GM12878 (cell line): Measurements from ENCODE around the gene SLC35E1. TPM values are rescaled to one million over a fixed set of nuclear protein-coding genes. Genes with fewer than 3 reads are reported as not detected.

Experiments
- ATAC-seq: fragments of 200-7000 bp; cut with Tn5 transposase; 3 replicates; pipeline ENCODE4 v1.9.1; 2020; ENCODE audit warnings: mild to moderate bottlenecking, moderate library complexity
- BruUV-seq: library from RNA; stranded (reverse); fragments of 400-500 nt; replicated peaks from 2 replicates; lab custom pipeline; 2021; lab: Mats Ljungman, UMichigan
- CTCF ChIA-PET: fragments of 300-600 bp; sonication (Branson Sonifier 250); formaldehyde crosslinking; extraction: SDS; loops from one replicate; lab custom pipeline; 2021; ENCODE audit warnings: inconsistent platforms; lab: Yijun Ruan, JAX
- POLR2A ChIA-PET: fragments of 350-600 bp; formaldehyde crosslinking; extraction: SDS; loops from one replicate; lab custom pipeline; 2021; ENCODE audit warnings: inconsistent platforms; lab: Charles Lee
- RAD21 ChIA-PET: fragments of 300-600 bp; sonication (Branson Sonifier 250); formaldehyde crosslinking; loops from one replicate; lab custom pipeline; 2023; ENCODE audit warnings: antibody characterized with exemption; ENCODE audit not compliant: unreplicated experiment; lab: Charles Lee
- SMC1A ChIA-PET: fragments of 300-600 bp; sonication (Branson Sonifier 250); formaldehyde crosslinking; loops from one replicate; lab custom pipeline; 2023; ENCODE audit not compliant: unreplicated experiment, uncharacterized antibody; lab: Charles Lee
- DNase-seq: peaks from one replicate; pipeline ENCODE4 v3.0.0-alpha.2; 2011; ENCODE audit warnings: low read depth, low spot score
- FAIRE-seq: peaks from 3 replicates; lab custom pipeline; 2011; peaks lifted over from hg19 to GRCh38; lab: Jason Lieb, UNC
- H2AFZ ChIP-seq: 2 replicates; pipeline ENCODE4 v1.6.0; 2011; ENCODE audit warnings: low read depth, low read length, control low read depth; ENCODE audit not compliant: control insufficient read depth
- H3K27ac ChIP-seq: 2 replicates; pipeline ENCODE4 v1.5.1; 2011; ENCODE audit warnings: control low read depth; ENCODE audit not compliant: control insufficient read depth, insufficient read depth
- H3K27me3 ChIP-seq, 2 experiments: replicated peaks in 1 of 2; 2 replicates each; pipeline versions ENCODE4 v1.6.0 to v1.6.1; 2011; ENCODE audit warnings: low read length in 1 of 2; ENCODE audit not compliant: control insufficient read depth in 2 of 2, insufficient read depth in 2 of 2
- H3K36me3 ChIP-seq, 2 experiments: 2 replicates each; pipeline ENCODE4 v1.5.1; 2011; ENCODE audit warnings: low read length in 1 of 2; ENCODE audit not compliant: control insufficient read depth in 2 of 2, insufficient read depth in 2 of 2
- H3K4me1 ChIP-seq: 2 replicates; pipeline ENCODE4 v1.6.1; 2011; ENCODE audit warnings: mild to moderate bottlenecking, low read length, moderate library complexity, mixed read lengths; ENCODE audit not compliant: control insufficient read depth, insufficient read depth
- H3K4me2 ChIP-seq: 2 replicates; pipeline ENCODE4 v1.6.0; 2011; ENCODE audit warnings: control low read depth; ENCODE audit not compliant: control insufficient read depth, insufficient read depth
- H3K4me3 ChIP-seq: fragments of 200-600 bp; sonication (generic); 2 replicates; pipeline ENCODE4 v1.5.1; 2016
- H3K79me2 ChIP-seq: 2 replicates; pipeline ENCODE4 v1.6.0; 2011; ENCODE audit warnings: low read length; ENCODE audit not compliant: control insufficient read depth, insufficient read depth
- H3K9ac ChIP-seq: 2 replicates; pipeline ENCODE4 v1.8.0; 2011; ENCODE audit warnings: low read length, control low read depth, mixed read lengths; ENCODE audit not compliant: control insufficient read depth, insufficient read depth
- H3K9me3 ChIP-seq: replicated peaks from 3 replicates; pipeline ENCODE4 v1.5.1; 2011; ENCODE audit warnings: mild to moderate bottlenecking, low read length; ENCODE audit not compliant: control insufficient read depth, insufficient read depth
- H4K20me1 ChIP-seq: 2 replicates; pipeline ENCODE4 v1.6.0; 2011; ENCODE audit not compliant: control insufficient read depth, insufficient read depth
- CREM ChIP-seq: IDR thresholded peaks from 2 replicates; pipeline ENCODE4 v1.6.1; 2014; ENCODE audit warnings: antibody characterized with exemption, low read depth
- IRF4 ChIP-seq: IDR thresholded peaks from 2 replicates; pipeline ENCODE4 v1.6.1; 2011; ENCODE audit warnings: low read depth, low read length
- MTA2 ChIP-seq: fragments of 450-650 bp; IDR thresholded peaks from 2 replicates; pipeline ENCODE4 v1.6.1; 2016; ENCODE audit warnings: low read depth, mild to moderate bottlenecking, moderate library complexity
- SMAD5 ChIP-seq: IDR thresholded peaks from 2 replicates; pipeline ENCODE4 v1.6.1; 2016; ENCODE audit warnings: antibody characterized with exemption, low read depth
- SMC3 ChIP-seq: IDR thresholded peaks from 2 replicates; pipeline ENCODE4 v1.6.1; 2011; ENCODE audit warnings: low read length, improper control_type of control experiment, borderline replicate concordance
- SREBF2 ChIP-seq: IDR thresholded peaks from 2 replicates; pipeline ENCODE4 v1.6.1; 2012; ENCODE audit warnings: mild to moderate bottlenecking, low read length
- STAT1 ChIP-seq: fragments of 450-650 bp; conservative IDR thresholded peaks from 2 replicates; pipeline ENCODE4 v1.6.1; 2014; ENCODE audit warnings: antibody characterized with exemption, mild to moderate bottlenecking
- WGBS: methylation state at CpG from one replicate; pipeline ENCODE4 v1.1.6; 2016; ENCODE audit warnings: low lambda C conversion rate; ENCODE audit not compliant: insufficient replicate concordance, insufficient coverage; ENCODE audit errors: missing lambda C conversion rate; 5-methylcytosine and 5-hydroxymethylcytosine counted together
- in situ Hi-C: fragments of 300-500 bp; cut with MboI; formaldehyde crosslinking; loops from 9 replicates; pipeline ENCODE4 v1.14.3; 2018; ENCODE audit warnings: mixed read lengths
- intact Hi-C: fragments of 100-400 bp; cut with micrococcal nuclease; formaldehyde crosslinking; loops from one replicate; pipeline ENCODE4 v1.14.2; 2022; ENCODE audit not compliant: unreplicated experiment
- polyA plus RNA-seq, 11 experiments: library from polyadenylated mRNA; depleted of rRNA in 4 of 11; unstranded in 6 of 11; stranded (reverse) in 5 of 11; fragments of >200 nt; fragmentation: Nextera tagmentation in 4 of 11; fragmentation: Illumina TruSeq in 1 of 11; extraction: Ambion mirVana in 4 of 11; extraction: Trizol in 1 of 11; gene quantifications; 1 replicate in 1 of 11; 2 replicates in 10 of 11; pipeline versions ENCODE4 v1.2.1 to v1.2.3, GENCODE V29; 2011 to 2016; ENCODE audit warnings: inconsistent platforms in 2 of 11, missing spikeins in 2 of 11, low read depth in 1 of 11
- total RNA-seq, 4 experiments: library from RNA; depleted of rRNA in 3 of 4; stranded (reverse); fragments of >200 nt in 3 of 4; fragmentation: Illumina TruSeq in 1 of 4; extraction: Trizol in 1 of 4; gene quantifications; 2 replicates each; pipeline versions ENCODE4 v1.2.1 to v1.2.3, GENCODE V29; 2013 to 2021
- TF ChIP-seq, protein P1 (sequence below): fragments of 450-650 bp; formaldehyde crosslinking; IDR thresholded peaks from 2 replicates; pipeline ENCODE4 v1.5.0; 2022; ENCODE audit warnings: mild to moderate bottlenecking, missing genetic modification characterization
- TF ChIP-seq, protein P2 (sequence below): fragments of 450-650 bp; IDR thresholded peaks from 2 replicates; pipeline ENCODE4 v1.6.1; 2014; ENCODE audit warnings: mild to moderate bottlenecking
- TF ChIP-seq, protein P3 (sequence below): fragments of 450-650 bp; IDR thresholded peaks from 2 replicates; pipeline ENCODE4 v1.6.1; 2017; ENCODE audit warnings: mild to moderate bottlenecking, moderate library complexity

The SLC35E1 gene
- total and polyA plus RNA-seq, 10 of the 15 experiments (the other 5 are each of a cell fraction or from before 2014, with no cell fraction given) = 11.3 to 37.7 (median 22.1) TPM

GRCh38 chr19:16585094-16585801 is 13.0 kb upstream of the SLC35E1 start (continued):
- TF ChIP-seq, protein P1, sequence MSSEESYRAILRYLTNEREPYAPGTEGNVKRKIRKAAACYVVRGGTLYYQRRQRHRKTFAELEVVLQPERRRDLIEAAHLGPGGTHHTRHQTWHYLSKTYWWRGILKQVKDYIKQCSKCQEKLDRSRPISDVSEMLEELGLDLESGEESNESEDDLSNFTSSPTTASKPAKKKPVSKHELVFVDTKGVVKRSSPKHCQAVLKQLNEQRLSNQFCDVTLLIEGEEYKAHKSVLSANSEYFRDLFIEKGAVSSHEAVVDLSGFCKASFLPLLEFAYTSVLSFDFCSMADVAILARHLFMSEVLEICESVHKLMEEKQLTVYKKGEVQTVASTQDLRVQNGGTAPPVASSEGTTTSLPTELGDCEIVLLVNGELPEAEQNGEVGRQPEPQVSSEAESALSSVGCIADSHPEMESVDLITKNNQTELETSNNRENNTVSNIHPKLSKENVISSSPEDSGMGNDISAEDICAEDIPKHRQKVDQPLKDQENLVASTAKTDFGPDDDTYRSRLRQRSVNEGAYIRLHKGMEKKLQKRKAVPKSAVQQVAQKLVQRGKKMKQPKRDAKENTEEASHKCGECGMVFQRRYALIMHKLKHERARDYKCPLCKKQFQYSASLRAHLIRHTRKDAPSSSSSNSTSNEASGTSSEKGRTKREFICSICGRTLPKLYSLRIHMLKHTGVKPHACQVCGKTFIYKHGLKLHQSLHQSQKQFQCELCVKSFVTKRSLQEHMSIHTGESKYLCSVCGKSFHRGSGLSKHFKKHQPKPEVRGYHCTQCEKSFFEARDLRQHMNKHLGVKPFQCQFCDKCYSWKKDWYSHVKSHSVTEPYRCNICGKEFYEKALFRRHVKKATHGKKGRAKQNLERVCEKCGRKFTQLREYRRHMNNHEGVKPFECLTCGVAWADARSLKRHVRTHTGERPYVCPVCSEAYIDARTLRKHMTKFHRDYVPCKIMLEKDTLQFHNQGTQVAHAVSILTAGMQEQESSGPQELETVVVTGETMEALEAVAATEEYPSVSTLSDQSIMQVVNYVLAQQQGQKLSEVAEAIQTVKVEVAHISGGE (CRISPR knock-in tag) = peak; percentile 24; the same call in 1 of the 2 replicates
- TF ChIP-seq SMAD5 = peak; percentile 48; the same call in 1 of the 2 replicates

DNA sequence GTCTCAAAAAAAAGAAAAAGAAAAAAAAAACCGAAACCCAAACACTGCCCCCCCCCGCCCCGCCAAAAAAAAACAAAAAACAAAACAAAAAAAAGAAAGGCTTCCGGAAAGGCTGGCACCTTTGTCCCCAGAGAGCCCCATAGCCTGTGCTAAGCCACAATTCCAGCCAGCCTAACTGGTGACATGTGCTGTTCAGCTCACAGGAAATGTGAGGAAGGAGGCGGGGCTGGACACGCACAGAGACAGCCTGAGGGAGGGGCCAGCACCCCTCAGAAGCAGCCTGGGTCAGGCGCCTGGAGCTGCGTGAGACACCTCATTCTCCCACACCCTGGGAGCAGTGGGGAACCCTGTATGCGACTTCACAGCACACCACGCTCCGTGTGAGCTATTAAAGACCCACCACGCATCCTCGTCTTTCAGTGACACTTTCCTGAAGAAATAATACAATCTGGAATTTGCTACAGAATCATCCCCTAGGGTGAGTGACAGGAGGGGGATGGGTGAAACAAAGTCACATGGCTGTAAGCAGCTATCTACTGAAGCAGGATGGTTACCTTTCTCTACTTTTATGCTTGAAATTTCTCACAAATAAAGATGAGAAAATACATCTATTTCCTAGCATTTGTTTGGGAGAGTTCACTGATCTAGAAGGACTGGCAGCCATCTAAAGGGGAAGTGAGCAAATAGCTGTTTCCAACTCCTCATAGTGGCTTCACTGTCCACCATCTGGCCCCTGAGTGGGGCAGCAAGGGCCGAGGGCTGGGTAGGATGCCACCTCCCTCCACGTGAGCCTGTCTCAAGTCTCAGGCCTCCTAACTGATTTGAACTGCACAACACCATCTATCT is 12.3 kb upstream of the SLC35E1 start:
- SMC1A ChIA-PET = interaction anchor here (0.7 to 10.9 kb wide), 19 partner anchors 9 to 493 kb away, joined by 3 to 164 read pairs (median 5); partner anchors contain the start of genes MED26, SLC35E1 and SMIM7
- Histone ChIP-seq H3K9ac (peak overlapping the region; percentile 99), H3K36me3 (peaks cover 9% of the 10 kb centered on the region in 2 experiments; a peak in 3 of 4 replicates), H3K4me1 (peaks cover 52% of the 10 kb centered on the region), H2AFZ (no peak overlapping the region), H3K4me3 (peak overlapping the region; percentile 79), H4K20me1 (no peaks in the 10 kb centered on the region), H3K27ac (peak overlapping the region; percentile 99), H3K4me2 (peak overlapping the region; percentile 100), H3K9me3 (no peaks in the 10 kb centered on the region), H3K27me3 (no peaks in the 10 kb centered on the region), H3K79me2 (peaks cover 96% of the 10 kb centered on the region)
- TSS peak; percentile 93 for BruUV-seq
- in situ Hi-C loops = loop anchor here (5.0 to 25.0 kb wide), 2 partner anchors 43 to 1997 kb away; partner anchors contain the start of genes CLEC17A and MED26
- WGBS = 1% methylated on average over 15 of the region's 15 CpGs
- POLR2A ChIA-PET = interaction anchor here (0.6 to 13.1 kb wide), 24 partner anchors 9 to 1521 kb away, joined by 3 to 220 read pairs (median 7); partner anchors contain the start of genes CALR3, CHERP, MED26 and SLC35E1
- RAD21 ChIA-PET = interaction anchor here (0.7 to 11.3 kb wide), 21 partner anchors 9 to 399 kb away, joined by 3 to 169 read pairs (median 4); partner anchors contain the start of genes FAM32A, MED26, SLC35E1 and TMEM38A
- DNase-seq (peak; percentile 98), FAIRE-seq (peak; percentile 49), ATAC-seq (peak; percentile 55)
- CTCF ChIA-PET = interaction anchor here (0.6 to 9.8 kb wide), 8 partner anchors 9 to 202 kb away, joined by 3 to 83 read pairs (median 5); partner anchors contain the start of gene MED26
- intact Hi-C loops = loop anchor here (2.0 to 5.0 kb wide), 3 partner anchors 140 to 507 kb away; partner anchors contain the start of genes HSH2D and TPM4
- no peak for TF ChIP-seq IRF4
- TF ChIP-seq CREM = peak; percentile 61
- TF ChIP-seq SMC3 = 0 out of 2 replicates have a peak, but pooled peaks have one; percentile 12
- TF ChIP-seq, protein P2, sequence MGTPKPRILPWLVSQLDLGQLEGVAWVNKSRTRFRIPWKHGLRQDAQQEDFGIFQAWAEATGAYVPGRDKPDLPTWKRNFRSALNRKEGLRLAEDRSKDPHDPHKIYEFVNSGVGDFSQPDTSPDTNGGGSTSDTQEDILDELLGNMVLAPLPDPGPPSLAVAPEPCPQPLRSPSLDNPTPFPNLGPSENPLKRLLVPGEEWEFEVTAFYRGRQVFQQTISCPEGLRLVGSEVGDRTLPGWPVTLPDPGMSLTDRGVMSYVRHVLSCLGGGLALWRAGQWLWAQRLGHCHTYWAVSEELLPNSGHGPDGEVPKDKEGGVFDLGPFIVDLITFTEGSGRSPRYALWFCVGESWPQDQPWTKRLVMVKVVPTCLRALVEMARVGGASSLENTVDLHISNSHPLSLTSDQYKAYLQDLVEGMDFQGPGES = no peak
- TF ChIP-seq STAT1 = no peak
- peak; percentile 31; the same call in 1 of the 2 replicates for TF ChIP-seq SREBF2
- peak; percentile 82 for TF ChIP-seq MTA2
- TF ChIP-seq, protein P3, sequence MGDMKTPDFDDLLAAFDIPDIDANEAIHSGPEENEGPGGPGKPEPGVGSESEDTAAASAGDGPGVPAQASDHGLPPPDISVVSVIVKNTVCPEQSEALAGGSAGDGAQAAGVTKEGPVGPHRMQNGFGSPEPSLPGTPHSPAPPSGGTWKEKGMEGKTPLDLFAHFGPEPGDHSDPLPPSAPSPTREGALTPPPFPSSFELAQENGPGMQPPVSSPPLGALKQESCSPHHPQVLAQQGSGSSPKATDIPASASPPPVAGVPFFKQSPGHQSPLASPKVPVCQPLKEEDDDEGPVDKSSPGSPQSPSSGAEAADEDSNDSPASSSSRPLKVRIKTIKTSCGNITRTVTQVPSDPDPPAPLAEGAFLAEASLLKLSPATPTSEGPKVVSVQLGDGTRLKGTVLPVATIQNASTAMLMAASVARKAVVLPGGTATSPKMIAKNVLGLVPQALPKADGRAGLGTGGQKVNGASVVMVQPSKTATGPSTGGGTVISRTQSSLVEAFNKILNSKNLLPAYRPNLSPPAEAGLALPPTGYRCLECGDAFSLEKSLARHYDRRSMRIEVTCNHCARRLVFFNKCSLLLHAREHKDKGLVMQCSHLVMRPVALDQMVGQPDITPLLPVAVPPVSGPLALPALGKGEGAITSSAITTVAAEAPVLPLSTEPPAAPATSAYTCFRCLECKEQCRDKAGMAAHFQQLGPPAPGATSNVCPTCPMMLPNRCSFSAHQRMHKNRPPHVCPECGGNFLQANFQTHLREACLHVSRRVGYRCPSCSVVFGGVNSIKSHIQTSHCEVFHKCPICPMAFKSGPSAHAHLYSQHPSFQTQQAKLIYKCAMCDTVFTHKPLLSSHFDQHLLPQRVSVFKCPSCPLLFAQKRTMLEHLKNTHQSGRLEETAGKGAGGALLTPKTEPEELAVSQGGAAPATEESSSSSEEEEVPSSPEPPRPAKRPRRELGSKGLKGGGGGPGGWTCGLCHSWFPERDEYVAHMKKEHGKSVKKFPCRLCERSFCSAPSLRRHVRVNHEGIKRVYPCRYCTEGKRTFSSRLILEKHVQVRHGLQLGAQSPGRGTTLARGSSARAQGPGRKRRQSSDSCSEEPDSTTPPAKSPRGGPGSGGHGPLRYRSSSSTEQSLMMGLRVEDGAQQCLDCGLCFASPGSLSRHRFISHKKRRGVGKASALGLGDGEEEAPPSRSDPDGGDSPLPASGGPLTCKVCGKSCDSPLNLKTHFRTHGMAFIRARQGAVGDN = peak; percentile 59; the same call in 1 of the 2 replicates
